ENCODE results near the gene SLC34A3.

DNA sequence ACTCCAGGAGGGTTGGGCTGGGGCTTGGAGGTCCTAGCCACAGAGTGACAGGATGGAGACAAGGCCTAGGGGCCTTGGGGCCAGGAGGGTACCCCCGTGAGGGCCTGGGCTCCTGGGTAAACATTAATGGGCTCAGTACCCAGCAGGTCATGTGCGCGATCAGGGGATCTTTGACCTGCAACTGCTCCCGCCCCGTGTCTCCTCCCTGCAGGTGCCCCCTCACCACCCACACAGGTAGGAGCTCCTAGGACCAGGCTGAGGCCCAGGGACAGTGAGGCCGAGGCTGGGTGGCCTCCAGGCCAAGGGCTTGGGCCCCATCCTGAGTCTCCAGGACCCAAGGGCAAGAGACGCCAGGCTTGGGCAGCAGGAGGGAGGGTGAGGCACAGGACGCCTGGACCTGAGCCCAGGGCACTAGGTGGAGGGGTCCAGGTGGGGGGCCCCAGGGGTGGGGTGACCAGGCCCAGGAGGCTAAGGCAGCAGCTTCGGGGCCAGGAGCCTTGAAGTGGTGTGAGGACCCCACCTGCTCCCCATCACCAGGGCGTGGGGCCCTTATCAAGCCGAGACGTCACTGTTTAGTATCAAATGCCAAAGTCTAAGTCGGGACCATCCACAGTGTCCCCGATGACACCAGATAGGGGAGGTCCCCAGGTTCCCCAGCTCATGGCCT is at the start of gene SLC34A3:
- TF ChIP-seq POLR2AphosphoS5 (IDR thresholded peaks at IDR 0.05; ENCODE audit: low read depth): no peak
- TF ChIP-seq, protein P1, sequence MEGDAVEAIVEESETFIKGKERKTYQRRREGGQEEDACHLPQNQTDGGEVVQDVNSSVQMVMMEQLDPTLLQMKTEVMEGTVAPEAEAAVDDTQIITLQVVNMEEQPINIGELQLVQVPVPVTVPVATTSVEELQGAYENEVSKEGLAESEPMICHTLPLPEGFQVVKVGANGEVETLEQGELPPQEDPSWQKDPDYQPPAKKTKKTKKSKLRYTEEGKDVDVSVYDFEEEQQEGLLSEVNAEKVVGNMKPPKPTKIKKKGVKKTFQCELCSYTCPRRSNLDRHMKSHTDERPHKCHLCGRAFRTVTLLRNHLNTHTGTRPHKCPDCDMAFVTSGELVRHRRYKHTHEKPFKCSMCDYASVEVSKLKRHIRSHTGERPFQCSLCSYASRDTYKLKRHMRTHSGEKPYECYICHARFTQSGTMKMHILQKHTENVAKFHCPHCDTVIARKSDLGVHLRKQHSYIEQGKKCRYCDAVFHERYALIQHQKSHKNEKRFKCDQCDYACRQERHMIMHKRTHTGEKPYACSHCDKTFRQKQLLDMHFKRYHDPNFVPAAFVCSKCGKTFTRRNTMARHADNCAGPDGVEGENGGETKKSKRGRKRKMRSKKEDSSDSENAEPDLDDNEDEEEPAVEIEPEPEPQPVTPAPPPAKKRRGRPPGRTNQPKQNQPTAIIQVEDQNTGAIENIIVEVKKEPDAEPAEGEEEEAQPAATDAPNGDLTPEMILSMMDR (IDR thresholded peaks at IDR 0.05; ENCODE audit: insufficient read depth, low read length): no peak

All from HL-60 (cell line).